HEK293 (cell line): ENCODE data around the gene TPST2.

ENCODE experiments used
- BCL11B ChIP-seq: fragments of 450-650 bp; formaldehyde crosslinking; IDR thresholded peaks from 2 replicates; pipeline ENCODE4 v1.5.1; 2016; ENCODE audit warnings: low read depth, missing biosample characterization, missing genetic modification characterization
- HOXC10 ChIP-seq: sonication (generic); formaldehyde crosslinking; IDR thresholded peaks from 2 replicates; pipeline ENCODE4 v1.8.1; 2023; ENCODE audit warnings: mild to moderate bottlenecking, missing genetic modification reagents
- KLF16 ChIP-seq: fragments of 450-650 bp; formaldehyde crosslinking; IDR thresholded peaks from 2 replicates; pipeline ENCODE4 v1.5.1; 2017; ENCODE audit warnings: missing biosample characterization, missing genetic modification characterization
- MYNN ChIP-seq: fragments of 450-650 bp; formaldehyde crosslinking; IDR thresholded peaks from 2 replicates; pipeline ENCODE4 v1.5.1; 2016; ENCODE audit warnings: missing biosample characterization, missing genetic modification characterization, borderline replicate concordance
- OSR2 ChIP-seq: fragments of 450-650 bp; formaldehyde crosslinking; IDR thresholded peaks from 2 replicates; pipeline ENCODE4 v1.5.1; 2016; ENCODE audit warnings: missing biosample characterization, missing genetic modification characterization
- REPIN1 ChIP-seq: fragments of 450-650 bp; formaldehyde crosslinking; IDR thresholded peaks from 2 replicates; pipeline ENCODE4 v1.5.1; 2017; ENCODE audit warnings: missing biosample characterization, missing genetic modification characterization, low read depth
- SALL2 ChIP-seq: fragments of 450-650 bp; formaldehyde crosslinking; IDR thresholded peaks from 2 replicates; pipeline ENCODE4 v1.5.0; 2017; ENCODE audit warnings: missing biosample characterization, mild to moderate bottlenecking, missing genetic modification characterization, borderline replicate concordance
- ZBTB17 ChIP-seq: fragments of 450-650 bp; formaldehyde crosslinking; IDR thresholded peaks from 2 replicates; pipeline ENCODE4 v1.5.1; 2016; ENCODE audit warnings: missing biosample characterization, missing genetic modification characterization
- ZBTB8A ChIP-seq: fragments of 450-650 bp; formaldehyde crosslinking; IDR thresholded peaks from 2 replicates; pipeline ENCODE4 v1.5.1; 2016; ENCODE audit warnings: missing biosample characterization, missing genetic modification characterization
- ZFHX2 ChIP-seq: fragments of 450-650 bp; formaldehyde crosslinking; conservative IDR thresholded peaks from 2 replicates; pipeline ENCODE4 v1.5.1; 2016; ENCODE audit warnings: missing biosample characterization, missing genetic modification characterization
- ZFP3 ChIP-seq: fragments of 450-650 bp; formaldehyde crosslinking; IDR thresholded peaks from 2 replicates; pipeline ENCODE4 v1.5.1; 2016; ENCODE audit warnings: low read depth, missing biosample characterization, missing genetic modification characterization
- ZNF121 ChIP-seq: fragments of 450-650 bp; formaldehyde crosslinking; IDR thresholded peaks from 2 replicates; pipeline ENCODE4 v1.5.1; 2016; ENCODE audit warnings: missing biosample characterization, missing genetic modification characterization
- ZNF138 ChIP-seq: fragments of 450-650 bp; formaldehyde crosslinking; IDR thresholded peaks from 2 replicates; pipeline ENCODE4 v1.5.1; 2016; ENCODE audit warnings: missing biosample characterization, missing genetic modification characterization, borderline replicate concordance
- ZNF140 ChIP-seq: fragments of 450-650 bp; formaldehyde crosslinking; IDR thresholded peaks from 2 replicates; pipeline ENCODE4 v1.5.1; 2016; ENCODE audit warnings: missing biosample characterization, missing genetic modification characterization
- ZNF157 ChIP-seq: fragments of 450-650 bp; formaldehyde crosslinking; IDR thresholded peaks from 2 replicates; pipeline ENCODE4 v1.5.1; 2016; ENCODE audit warnings: missing biosample characterization, missing genetic modification characterization
- ZNF16 ChIP-seq: fragments of 450-650 bp; formaldehyde crosslinking; IDR thresholded peaks from 2 replicates; pipeline ENCODE4 v1.5.1; 2016; ENCODE audit warnings: low read depth, missing biosample characterization, missing genetic modification characterization
- ZNF174 ChIP-seq: fragments of 450-650 bp; formaldehyde crosslinking; IDR thresholded peaks from 2 replicates; pipeline ENCODE4 v1.5.0; 2017; ENCODE audit warnings: missing biosample characterization, mild to moderate bottlenecking, missing genetic modification characterization
- ZNF175 ChIP-seq: fragments of 450-650 bp; formaldehyde crosslinking; IDR thresholded peaks from 2 replicates; pipeline ENCODE4 v1.5.1; 2016; ENCODE audit warnings: missing biosample characterization, missing genetic modification characterization
- ZNF202 ChIP-seq: fragments of 450-650 bp; formaldehyde crosslinking; IDR thresholded peaks from 2 replicates; pipeline ENCODE4 v1.5.1; 2016; ENCODE audit warnings: missing biosample characterization, missing genetic modification characterization, borderline replicate concordance
- ZNF214 ChIP-seq: fragments of 450-650 bp; formaldehyde crosslinking; IDR thresholded peaks from 2 replicates; pipeline ENCODE4 v1.5.1; 2017; ENCODE audit warnings: missing biosample characterization, mild to moderate bottlenecking, missing genetic modification characterization, borderline replicate concordance
- ZNF302 ChIP-seq: fragments of 450-650 bp; formaldehyde crosslinking; IDR thresholded peaks from 2 replicates; pipeline ENCODE4 v1.5.1; 2016; ENCODE audit warnings: missing biosample characterization, missing genetic modification characterization, low read depth
- ZNF366 ChIP-seq: fragments of 450-650 bp; formaldehyde crosslinking; conservative IDR thresholded peaks from 2 replicates; pipeline ENCODE4 v1.5.1; 2016; ENCODE audit warnings: missing biosample characterization, missing genetic modification characterization
- ZNF521 ChIP-seq: fragments of 450-650 bp; formaldehyde crosslinking; IDR thresholded peaks from 2 replicates; pipeline ENCODE4 v1.5.1; 2017; ENCODE audit warnings: missing biosample characterization, mild to moderate bottlenecking, missing genetic modification characterization
- ZNF560 ChIP-seq: fragments of 450-650 bp; formaldehyde crosslinking; IDR thresholded peaks from 2 replicates; pipeline ENCODE4 v1.5.1; 2017; ENCODE audit warnings: missing biosample characterization, missing genetic modification characterization, borderline replicate concordance
- ZNF596 ChIP-seq: fragments of 450-650 bp; IDR thresholded peaks from 2 replicates; pipeline ENCODE4 v1.5.0; 2018; ENCODE audit warnings: missing biosample characterization, mild to moderate bottlenecking, missing genetic modification characterization, moderate library complexity
- ZNF707 ChIP-seq: fragments of 450-650 bp; formaldehyde crosslinking; IDR thresholded peaks from 2 replicates; pipeline ENCODE4 v1.5.1; 2016; ENCODE audit warnings: missing biosample characterization, missing genetic modification characterization
- ZNF837 ChIP-seq: fragments of 450-650 bp; formaldehyde crosslinking; IDR thresholded peaks from 2 replicates; pipeline ENCODE4 v1.5.1; 2016; ENCODE audit warnings: missing biosample characterization, missing genetic modification characterization
- ZSCAN16 ChIP-seq: fragments of 450-650 bp; formaldehyde crosslinking; IDR thresholded peaks from 2 replicates; pipeline ENCODE4 v1.5.1; 2016; ENCODE audit warnings: missing biosample characterization, missing genetic modification characterization
- ZSCAN23 ChIP-seq: fragments of 450-650 bp; formaldehyde crosslinking; IDR thresholded peaks from 2 replicates; pipeline ENCODE4 v1.5.1; 2016; ENCODE audit warnings: missing biosample characterization, missing genetic modification characterization
- TF ChIP-seq, protein P1 (sequence below): fragments of 450-650 bp; formaldehyde crosslinking; IDR thresholded peaks from 2 replicates; pipeline ENCODE4 v1.5.1; 2016; ENCODE audit warnings: missing biosample characterization, missing genetic modification characterization, borderline replicate concordance
- TF ChIP-seq, protein P2 (sequence below): fragments of 450-650 bp; formaldehyde crosslinking; IDR thresholded peaks from 2 replicates; pipeline ENCODE4 v1.5.1; 2016; ENCODE audit warnings: missing biosample characterization, missing genetic modification characterization
- TF ChIP-seq, protein P3 (sequence below): fragments of 450-650 bp; formaldehyde crosslinking; IDR thresholded peaks from 2 replicates; pipeline ENCODE4 v1.5.1; 2016; ENCODE audit warnings: missing biosample characterization, missing genetic modification characterization
- TF ChIP-seq, protein P4 (sequence below): fragments of 450-650 bp; formaldehyde crosslinking; IDR thresholded peaks from 2 replicates; pipeline ENCODE4 v1.5.1; 2016; ENCODE audit warnings: missing biosample characterization, missing genetic modification characterization

TPST2 gene

DNA sequence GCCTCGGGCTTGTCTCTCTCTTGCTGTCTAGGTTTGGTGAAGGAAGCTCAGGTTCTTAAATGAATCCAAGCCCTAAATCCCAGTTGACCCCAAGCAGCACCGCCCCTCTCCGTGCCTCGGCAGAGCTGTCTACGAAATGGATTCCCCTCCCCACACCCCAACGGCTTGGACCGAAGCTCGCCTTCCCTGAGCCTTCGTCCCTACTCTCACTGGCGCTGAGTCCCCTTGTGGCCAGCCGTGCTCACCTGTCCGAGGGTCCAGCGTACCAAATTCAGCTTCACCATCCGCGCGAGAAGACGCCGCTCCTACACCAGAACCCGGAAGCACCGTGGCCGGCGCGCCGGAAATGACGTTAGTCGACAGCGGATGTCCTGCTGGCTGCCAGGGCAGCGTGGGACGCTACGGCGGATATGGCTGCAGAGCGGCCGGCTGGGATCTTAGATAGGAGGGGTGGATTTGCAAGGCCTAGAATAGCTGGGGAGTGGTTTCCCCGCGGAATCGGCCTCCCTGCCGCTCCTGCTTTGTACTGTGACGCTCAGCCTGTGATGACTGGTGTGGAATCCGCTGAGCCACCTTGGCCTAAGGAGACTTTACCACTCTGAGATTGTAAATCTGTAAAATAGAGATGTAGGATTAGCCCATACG is 77.7 kb downstream of the TPST2 start, which contains the start of gene TFIP11 (continued):
- TF ChIP-seq ZNF366 (tag by site-specific recombination): no peak
- TF ChIP-seq OSR2: no peak
- TF ChIP-seq, protein P1, sequence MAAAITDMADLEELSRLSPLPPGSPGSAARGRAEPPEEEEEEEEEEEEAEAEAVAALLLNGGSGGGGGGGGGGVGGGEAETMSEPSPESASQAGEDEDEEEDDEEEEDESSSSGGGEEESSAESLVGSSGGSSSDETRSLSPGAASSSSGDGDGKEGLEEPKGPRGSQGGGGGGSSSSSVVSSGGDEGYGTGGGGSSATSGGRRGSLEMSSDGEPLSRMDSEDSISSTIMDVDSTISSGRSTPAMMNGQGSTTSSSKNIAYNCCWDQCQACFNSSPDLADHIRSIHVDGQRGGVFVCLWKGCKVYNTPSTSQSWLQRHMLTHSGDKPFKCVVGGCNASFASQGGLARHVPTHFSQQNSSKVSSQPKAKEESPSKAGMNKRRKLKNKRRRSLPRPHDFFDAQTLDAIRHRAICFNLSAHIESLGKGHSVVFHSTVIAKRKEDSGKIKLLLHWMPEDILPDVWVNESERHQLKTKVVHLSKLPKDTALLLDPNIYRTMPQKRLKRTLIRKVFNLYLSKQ (tag by site-specific recombination): no peak
- TF ChIP-seq ZNF214 (tag by site-specific recombination): no peak
- TF ChIP-seq ZNF175 (tag by site-specific recombination): no peak
- TF ChIP-seq ZBTB17 (tag by site-specific recombination): peak; percentile 95
- peak; percentile 88 for TF ChIP-seq KLF16 (tag by site-specific recombination)
- TF ChIP-seq, protein P2, sequence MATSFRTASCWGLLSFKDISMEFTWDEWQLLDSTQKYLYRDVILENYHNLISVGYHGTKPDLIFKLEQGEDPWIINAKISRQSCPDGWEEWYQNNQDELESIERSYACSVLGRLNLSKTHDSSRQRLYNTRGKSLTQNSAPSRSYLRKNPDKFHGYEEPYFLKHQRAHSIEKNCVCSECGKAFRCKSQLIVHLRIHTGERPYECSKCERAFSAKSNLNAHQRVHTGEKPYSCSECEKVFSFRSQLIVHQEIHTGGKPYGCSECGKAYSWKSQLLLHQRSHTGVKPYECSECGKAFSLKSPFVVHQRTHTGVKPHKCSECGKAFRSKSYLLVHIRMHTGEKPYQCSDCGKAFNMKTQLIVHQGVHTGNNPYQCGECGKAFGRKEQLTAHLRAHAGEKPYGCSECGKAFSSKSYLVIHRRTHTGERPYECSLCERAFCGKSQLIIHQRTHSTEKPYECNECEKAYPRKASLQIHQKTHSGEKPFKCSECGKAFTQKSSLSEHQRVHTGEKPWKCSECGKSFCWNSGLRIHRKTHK: no peak
- TF ChIP-seq REPIN1 (tag by site-specific recombination): no peak
- TF ChIP-seq MYNN (tag by site-specific recombination): no peak
- no peak for TF ChIP-seq ZFP3 (tag by site-specific recombination)
- no peak for TF ChIP-seq ZNF157 (tag by site-specific recombination)
- TF ChIP-seq ZNF121 (tag by site-specific recombination): no peak
- TF ChIP-seq ZNF560 (tag by site-specific recombination): no peak
- no peak for TF ChIP-seq SALL2 (tag by site-specific recombination)
- TF ChIP-seq ZBTB8A (tag by site-specific recombination): no peak
- no peak for TF ChIP-seq ZSCAN16 (tag by site-specific recombination)
- TF ChIP-seq, protein P3, sequence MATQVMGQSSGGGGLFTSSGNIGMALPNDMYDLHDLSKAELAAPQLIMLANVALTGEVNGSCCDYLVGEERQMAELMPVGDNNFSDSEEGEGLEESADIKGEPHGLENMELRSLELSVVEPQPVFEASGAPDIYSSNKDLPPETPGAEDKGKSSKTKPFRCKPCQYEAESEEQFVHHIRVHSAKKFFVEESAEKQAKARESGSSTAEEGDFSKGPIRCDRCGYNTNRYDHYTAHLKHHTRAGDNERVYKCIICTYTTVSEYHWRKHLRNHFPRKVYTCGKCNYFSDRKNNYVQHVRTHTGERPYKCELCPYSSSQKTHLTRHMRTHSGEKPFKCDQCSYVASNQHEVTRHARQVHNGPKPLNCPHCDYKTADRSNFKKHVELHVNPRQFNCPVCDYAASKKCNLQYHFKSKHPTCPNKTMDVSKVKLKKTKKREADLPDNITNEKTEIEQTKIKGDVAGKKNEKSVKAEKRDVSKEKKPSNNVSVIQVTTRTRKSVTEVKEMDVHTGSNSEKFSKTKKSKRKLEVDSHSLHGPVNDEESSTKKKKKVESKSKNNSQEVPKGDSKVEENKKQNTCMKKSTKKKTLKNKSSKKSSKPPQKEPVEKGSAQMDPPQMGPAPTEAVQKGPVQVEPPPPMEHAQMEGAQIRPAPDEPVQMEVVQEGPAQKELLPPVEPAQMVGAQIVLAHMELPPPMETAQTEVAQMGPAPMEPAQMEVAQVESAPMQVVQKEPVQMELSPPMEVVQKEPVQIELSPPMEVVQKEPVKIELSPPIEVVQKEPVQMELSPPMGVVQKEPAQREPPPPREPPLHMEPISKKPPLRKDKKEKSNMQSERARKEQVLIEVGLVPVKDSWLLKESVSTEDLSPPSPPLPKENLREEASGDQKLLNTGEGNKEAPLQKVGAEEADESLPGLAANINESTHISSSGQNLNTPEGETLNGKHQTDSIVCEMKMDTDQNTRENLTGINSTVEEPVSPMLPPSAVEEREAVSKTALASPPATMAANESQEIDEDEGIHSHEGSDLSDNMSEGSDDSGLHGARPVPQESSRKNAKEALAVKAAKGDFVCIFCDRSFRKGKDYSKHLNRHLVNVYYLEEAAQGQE (tag by site-specific recombination): peak; percentile 32; the same call in 1 of the 2 replicates
- TF ChIP-seq ZNF140 (tag by site-specific recombination): no peak
- no peak for TF ChIP-seq BCL11B (tag by site-specific recombination)
- TF ChIP-seq ZSCAN23 (tag by site-specific recombination): no peak
- no peak for TF ChIP-seq ZNF138 (tag by site-specific recombination)
- no peak for TF ChIP-seq ZNF707 (tag by site-specific recombination)
- no peak for TF ChIP-seq ZNF837 (tag by site-specific recombination)
- TF ChIP-seq ZNF174 (tag by site-specific recombination): no peak
- TF ChIP-seq ZFHX2 (tag by site-specific recombination): peak; percentile 75
- TF ChIP-seq ZNF202 (tag by site-specific recombination): no peak
- TF ChIP-seq ZNF521: no peak
- no peak for TF ChIP-seq HOXC10
- TF ChIP-seq, protein P4, sequence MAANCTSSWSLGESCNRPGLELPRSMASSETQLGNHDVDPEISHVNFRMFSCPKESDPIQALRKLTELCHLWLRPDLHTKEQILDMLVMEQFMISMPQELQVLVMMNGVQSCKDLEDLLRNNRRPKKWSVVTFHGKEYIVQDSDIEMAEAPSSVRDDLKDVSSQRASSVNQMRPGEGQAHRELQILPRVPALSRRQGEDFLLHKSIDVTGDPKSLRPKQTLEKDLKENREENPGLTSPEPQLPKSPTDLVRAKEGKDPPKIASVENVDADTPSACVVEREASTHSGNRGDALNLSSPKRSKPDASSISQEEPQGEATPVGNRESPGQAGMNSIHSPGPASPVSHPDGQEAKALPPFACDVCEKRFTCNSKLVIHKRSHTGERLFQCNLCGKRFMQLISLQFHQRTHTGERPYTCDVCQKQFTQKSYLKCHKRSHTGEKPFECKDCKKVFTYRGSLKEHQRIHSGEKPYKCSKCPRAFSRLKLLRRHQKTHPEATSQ (tag by site-specific recombination): no peak
- TF ChIP-seq ZNF16 (tag by site-specific recombination): no peak
- no peak for TF ChIP-seq ZNF596
- TF ChIP-seq ZNF302: no peak
